B cell (primary cell): ENCODE results near the gene SRD5A1.

Experiments
- EZH2 ChIP-seq: IDR thresholded peaks from 2 replicates; pipeline ENCODE4 v1.6.1; 2012; ENCODE audit warnings: borderline replicate concordance, low read depth, mild to moderate bottlenecking, moderate library complexity, low read length; ENCODE audit not compliant: insufficient read depth, poor library complexity, severe bottlenecking
- TF ChIP-seq, protein P1 (sequence below): fragments of 200-600 bp; IDR thresholded peaks from one replicate; pipeline ENCODE4 v1.8.0; 2022; ENCODE audit warnings: antibody characterized with exemption, mild to moderate bottlenecking

- TF ChIP-seq, protein P1, sequence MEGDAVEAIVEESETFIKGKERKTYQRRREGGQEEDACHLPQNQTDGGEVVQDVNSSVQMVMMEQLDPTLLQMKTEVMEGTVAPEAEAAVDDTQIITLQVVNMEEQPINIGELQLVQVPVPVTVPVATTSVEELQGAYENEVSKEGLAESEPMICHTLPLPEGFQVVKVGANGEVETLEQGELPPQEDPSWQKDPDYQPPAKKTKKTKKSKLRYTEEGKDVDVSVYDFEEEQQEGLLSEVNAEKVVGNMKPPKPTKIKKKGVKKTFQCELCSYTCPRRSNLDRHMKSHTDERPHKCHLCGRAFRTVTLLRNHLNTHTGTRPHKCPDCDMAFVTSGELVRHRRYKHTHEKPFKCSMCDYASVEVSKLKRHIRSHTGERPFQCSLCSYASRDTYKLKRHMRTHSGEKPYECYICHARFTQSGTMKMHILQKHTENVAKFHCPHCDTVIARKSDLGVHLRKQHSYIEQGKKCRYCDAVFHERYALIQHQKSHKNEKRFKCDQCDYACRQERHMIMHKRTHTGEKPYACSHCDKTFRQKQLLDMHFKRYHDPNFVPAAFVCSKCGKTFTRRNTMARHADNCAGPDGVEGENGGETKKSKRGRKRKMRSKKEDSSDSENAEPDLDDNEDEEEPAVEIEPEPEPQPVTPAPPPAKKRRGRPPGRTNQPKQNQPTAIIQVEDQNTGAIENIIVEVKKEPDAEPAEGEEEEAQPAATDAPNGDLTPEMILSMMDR, result no peak
- no peak for TF ChIP-seq EZH2
These were observed 53.7 kb downstream of the SRD5A1 start for GRCh38 chr5:6686915-6687409.
